ENCODE measurements around the gene TANC1.

The TANC1 gene

GRCh38 chr2:159106109-159106508 lies 137.7 kb downstream of the TANC1 start:
- H3K4me1 Mint-ChIP-seq, result no peaks in the 10 kb centered on the region
- no peaks in the 10 kb centered on the region for H3K36me3 Mint-ChIP-seq
- no peak for ATAC-seq
- H3K27me3 Mint-ChIP-seq, result no peaks in the 10 kb centered on the region
- H3K4me3 Mint-ChIP-seq, result no peak overlapping the region
- H3K27ac Mint-ChIP-seq, result no peak overlapping the region
- no peaks in the 10 kb centered on the region for H3K9me3 Mint-ChIP-seq

DNA sequence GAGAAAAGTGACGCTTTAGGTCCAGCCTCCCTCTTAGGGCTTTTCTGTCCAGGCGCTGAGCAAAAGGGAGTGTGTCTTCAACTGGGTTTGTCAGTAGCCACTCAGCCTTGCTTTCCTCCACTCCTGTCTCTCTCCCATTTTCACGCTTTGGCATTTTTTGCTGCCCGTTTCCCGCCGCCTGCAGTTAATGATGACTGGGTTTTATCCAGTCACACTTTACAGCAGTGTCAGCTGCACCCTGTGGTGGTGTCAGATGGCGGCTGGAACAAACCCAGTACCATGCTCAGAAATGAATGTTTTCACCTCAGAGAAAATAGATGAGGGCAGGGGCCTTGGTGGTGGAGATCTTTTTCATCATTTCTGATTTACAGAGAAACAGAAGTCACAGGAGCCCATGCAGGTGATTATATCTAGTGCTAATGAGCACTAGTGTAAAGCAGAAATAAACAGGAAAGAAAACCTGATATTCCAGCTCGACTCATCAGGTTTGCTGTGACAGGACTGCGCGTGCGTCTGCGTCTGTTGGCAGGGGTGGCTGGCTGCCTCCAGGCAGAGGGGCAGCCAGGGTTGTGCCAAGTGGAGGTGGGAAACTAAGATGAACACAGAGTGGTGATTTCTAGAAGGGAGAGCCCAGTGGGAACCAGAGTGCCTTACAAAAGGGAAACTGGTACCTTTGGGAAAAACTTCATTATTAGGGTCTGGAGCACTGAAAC lies 139.9 kb downstream of the TANC1 start:
- Mint-ChIP-seq H3K4me3 (no peak overlapping the region), H3K9me3 (no peaks in the 10 kb centered on the region), H3K36me3 (no peaks in the 10 kb centered on the region), H3K27me3 (peaks cover 10% of the 10 kb centered on the region), H3K27ac (no peak overlapping the region), H3K4me1 (no peaks in the 10 kb centered on the region)
- no peak for ATAC-seq

DNA sequence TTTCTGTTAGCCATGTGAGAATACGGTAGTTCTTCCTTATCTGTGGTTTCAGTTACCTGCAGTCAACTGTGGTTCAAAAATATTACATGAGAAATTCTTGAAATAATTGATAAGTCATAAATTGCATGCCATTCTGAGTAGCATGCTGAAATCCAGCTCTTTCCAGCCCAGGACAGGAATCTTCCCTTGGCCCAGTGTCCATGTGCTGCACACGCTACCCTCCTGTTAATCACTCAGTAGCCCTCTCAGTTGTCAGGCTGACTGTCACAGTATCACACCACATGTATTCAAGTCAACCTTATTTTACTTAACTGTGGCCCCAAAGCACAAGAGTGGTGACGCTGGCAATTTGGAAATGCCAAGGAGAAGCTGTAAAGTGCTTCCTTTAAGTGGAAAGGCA lies 141.1 kb downstream of the TANC1 start:
- peaks cover 13% of the 10 kb centered on the region for H3K27me3 Mint-ChIP-seq
- no peaks in the 10 kb centered on the region for H3K36me3 Mint-ChIP-seq
- no peak for ATAC-seq
- H3K4me1 Mint-ChIP-seq, result no peaks in the 10 kb centered on the region
- no peak overlapping the region for H3K27ac Mint-ChIP-seq
- no peaks in the 10 kb centered on the region for H3K9me3 Mint-ChIP-seq
- H3K4me3 Mint-ChIP-seq, result no peak overlapping the region

- no peaks in the 10 kb centered on the region for H3K4me1 Mint-ChIP-seq
- no peak overlapping the region for H3K27ac Mint-ChIP-seq
- no peaks in the 10 kb centered on the region for H3K36me3 Mint-ChIP-seq
- peaks cover 13% of the 10 kb centered on the region for H3K27me3 Mint-ChIP-seq
- ATAC-seq, result no peak
- H3K4me3 Mint-ChIP-seq, result no peak overlapping the region
- no peaks in the 10 kb centered on the region for H3K9me3 Mint-ChIP-seq
Observed at GRCh38 chr2:159110784-159111183, 142.3 kb downstream of the TANC1 start.

DNA sequence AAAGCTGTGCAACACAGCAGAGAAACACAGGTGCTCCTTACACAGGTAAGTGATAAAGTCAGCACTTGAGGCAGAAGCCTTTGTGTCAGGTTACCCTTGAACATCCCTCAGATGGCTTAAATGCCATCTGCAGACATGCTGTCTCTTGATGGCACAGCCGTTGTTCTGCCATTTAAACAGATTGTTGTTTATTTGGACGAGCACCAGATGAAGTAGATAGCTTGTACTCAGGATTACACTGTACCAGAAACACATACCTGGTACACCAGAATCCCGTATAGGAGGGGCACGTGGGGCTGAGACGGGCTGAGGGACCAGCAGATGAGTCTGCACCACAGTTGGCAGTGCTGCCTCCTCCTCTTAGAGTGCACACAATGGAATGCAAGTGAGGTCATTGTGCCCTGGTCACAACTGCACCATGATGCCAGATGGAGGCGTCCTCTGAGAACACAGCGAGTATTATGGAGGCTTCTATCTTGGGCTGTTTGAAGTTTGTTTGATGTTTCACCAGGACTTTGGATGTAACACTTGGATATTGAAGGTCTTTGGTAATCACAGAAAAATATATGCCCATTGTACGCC lies 143.0 kb downstream of the TANC1 start:
- Mint-ChIP-seq H3K27me3 (peaks cover 13% of the 10 kb centered on the region), H3K36me3 (no peaks in the 10 kb centered on the region), H3K9me3 (no peaks in the 10 kb centered on the region), H3K4me3 (no peak overlapping the region), H3K4me1 (no peaks in the 10 kb centered on the region), H3K27ac (no peak overlapping the region)
- ATAC-seq, result peak; percentile 10

DNA sequence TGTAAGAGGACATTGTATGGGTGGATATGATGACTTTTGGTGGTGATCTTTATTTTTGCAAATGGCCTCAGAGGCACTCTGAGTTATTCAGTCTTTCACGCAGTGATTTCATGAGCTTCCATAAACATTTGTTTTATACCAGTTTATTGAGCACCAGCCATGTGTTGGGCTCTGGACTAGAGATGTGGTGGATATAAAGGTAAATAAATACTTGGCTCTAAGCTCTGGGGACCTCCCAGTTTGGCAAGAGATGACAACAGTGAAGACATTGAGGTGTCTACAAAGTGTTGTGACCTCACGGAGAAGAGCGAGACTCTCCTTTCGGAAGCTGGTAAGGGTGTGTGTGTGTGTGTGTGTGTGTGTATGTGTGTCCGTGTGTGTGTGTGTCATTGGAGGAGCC lies 146.4 kb downstream of the TANC1 start:
- Mint-ChIP-seq H3K36me3 (no peaks in the 10 kb centered on the region), H3K9me3 (no peaks in the 10 kb centered on the region), H3K27me3 (peaks cover 13% of the 10 kb centered on the region), H3K4me3 (no peak overlapping the region), H3K4me1 (no peaks in the 10 kb centered on the region), H3K27ac (no peak overlapping the region)
- ATAC-seq, result no peak

DNA sequence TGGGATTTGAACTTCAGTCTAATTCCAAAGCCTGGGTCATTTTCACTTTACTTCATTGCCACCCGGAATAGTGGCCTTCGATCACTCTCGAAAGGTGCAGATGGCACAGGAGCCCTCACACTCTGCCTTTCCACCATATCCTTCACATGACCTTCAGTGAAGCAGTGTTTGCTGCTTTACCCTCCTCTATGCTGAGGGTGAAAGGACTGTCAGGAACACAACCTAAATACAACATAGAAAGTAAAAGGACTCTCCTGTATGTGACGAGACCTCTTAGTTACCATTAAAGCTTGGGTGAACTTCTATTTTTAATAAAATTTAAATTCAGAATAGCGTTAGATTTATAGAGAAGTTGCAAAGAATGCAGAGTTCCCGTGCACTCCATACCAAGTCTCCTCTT lies 148.5 kb downstream of the TANC1 start:
- Mint-ChIP-seq H3K9me3 (no peaks in the 10 kb centered on the region), H3K4me3 (no peak overlapping the region), H3K4me1 (no peaks in the 10 kb centered on the region), H3K27me3 (peaks cover 13% of the 10 kb centered on the region), H3K36me3 (no peaks in the 10 kb centered on the region), H3K27ac (no peak overlapping the region)
- no peak for ATAC-seq

GRCh38 chr2:159117658-159118057 lies 149.2 kb downstream of the TANC1 start:
- Mint-ChIP-seq H3K27ac (no peak overlapping the region), H3K4me3 (no peak overlapping the region), H3K4me1 (no peaks in the 10 kb centered on the region), H3K9me3 (no peaks in the 10 kb centered on the region), H3K27me3 (peaks cover 10% of the 10 kb centered on the region), H3K36me3 (no peaks in the 10 kb centered on the region)
- ATAC-seq, result no peak

DNA sequence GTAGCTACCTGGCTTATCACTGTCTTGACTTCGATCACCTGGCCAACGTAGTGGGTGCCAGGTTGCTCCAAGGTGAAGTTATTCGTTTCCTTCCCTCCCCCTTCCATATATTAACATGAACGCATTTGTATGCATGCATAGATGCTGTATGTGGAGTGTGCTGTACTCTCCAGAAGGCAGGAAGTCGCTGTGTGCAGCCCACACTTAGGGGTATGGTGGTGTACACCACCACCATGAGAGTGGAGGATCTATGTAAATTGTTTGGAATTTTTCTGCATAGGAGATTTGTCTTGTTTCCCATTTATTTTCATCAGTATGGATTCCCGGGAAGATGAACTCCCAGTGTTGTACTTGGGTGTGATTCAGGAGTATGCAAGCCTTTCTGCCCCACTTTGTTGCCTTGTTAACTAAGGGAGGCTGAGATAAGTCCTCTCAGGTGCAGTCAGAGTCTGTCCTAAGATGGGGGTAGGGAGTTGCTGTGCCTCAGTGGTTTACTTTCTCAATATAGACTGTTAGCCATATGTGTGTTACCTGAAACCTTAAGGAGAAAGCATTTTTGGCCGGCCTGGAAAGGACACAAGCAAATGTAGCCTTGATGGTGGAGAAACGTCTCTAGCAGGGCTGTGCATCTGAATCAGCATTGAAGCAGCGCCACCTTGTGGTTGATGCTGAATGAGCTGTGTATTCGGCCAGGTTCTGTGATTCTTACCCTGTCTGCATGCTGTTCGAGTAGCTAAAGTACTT lies 149.8 kb downstream of the TANC1 start:
- H3K27me3 Mint-ChIP-seq, result peaks cover 3% of the 10 kb centered on the region

DNA sequence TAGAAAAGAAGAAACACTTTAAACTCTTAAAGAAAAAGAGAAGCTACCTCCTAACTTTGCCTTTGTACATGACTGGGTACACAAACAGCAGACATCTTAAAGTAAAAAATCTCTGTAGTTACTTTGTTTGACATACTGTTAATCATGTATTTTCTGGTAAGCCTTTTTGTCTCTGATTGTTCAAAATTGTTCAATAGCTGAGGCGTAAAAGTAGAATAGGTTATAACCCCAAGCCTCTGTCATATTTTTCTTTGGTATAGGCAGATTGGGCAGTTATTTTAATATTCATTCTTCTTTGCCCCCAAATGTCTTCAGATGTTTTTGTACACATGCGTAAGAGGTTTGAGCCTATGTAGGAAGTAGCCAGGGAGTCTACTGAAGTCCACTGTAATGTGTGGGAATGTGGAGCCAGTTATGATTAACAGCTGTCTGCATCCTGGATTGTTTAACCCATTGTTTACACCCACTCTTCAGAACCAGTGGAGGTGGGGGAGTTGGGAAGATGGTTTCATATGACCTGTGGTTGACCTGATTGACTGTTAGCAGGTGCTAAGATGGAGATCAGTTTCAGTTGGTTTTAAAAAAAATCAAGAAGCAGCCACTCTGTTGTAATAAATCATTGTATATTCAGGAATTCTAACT lies 150.5 kb downstream of the TANC1 start:
- ATAC-seq, result no peak
- no peaks in the 10 kb centered on the region for H3K36me3 Mint-ChIP-seq
- H3K9me3 Mint-ChIP-seq, result no peaks in the 10 kb centered on the region
- H3K4me1 Mint-ChIP-seq, result peaks cover under 1% of the 10 kb centered on the region
- H3K4me3 Mint-ChIP-seq, result no peak overlapping the region
- no peaks in the 10 kb centered on the region for H3K27me3 Mint-ChIP-seq
- H3K27ac Mint-ChIP-seq, result no peak overlapping the region

More for the DNA sequence above, 149.8 kb downstream of the TANC1 start:
- Mint-ChIP-seq H3K4me1 (no peaks in the 10 kb centered on the region), H3K27ac (no peak overlapping the region), H3K36me3 (no peaks in the 10 kb centered on the region), H3K4me3 (no peak overlapping the region), H3K9me3 (no peaks in the 10 kb centered on the region)
- ATAC-seq, result peak; percentile 73

DNA sequence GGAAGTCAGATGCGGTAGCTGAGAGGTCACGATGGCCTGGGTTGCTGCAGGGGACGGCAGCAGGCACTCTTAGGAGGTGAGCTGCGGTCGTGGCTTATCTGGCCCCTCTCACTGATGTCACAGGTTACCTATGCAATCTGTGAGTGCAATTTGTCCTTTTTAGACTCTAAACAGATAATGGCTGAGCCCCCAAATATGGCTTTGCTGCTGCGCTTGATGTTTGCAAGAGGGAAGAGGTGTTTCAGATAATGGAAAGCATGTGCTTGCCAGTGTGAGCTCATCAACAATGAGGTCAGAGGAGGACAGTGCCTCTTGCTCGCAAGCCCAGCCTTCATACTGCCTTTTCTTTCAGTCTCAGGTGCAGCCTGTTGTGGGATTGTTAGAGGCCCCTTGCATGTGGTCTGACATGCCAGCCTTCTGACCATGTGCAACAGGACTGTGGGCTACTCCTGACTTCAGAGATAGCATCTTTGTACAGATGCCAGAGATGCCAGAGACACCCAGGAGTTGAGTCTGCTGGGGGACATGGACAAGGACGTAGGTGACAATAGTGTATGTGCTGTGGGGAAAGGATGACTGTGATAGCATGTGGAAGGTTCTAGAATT lies 151.3 kb downstream of the TANC1 start:
- Mint-ChIP-seq H3K36me3 (no peaks in the 10 kb centered on the region), H3K4me3 (no peak overlapping the region), H3K27ac (no peak overlapping the region), H3K27me3 (no peaks in the 10 kb centered on the region), H3K4me1 (peaks cover 9% of the 10 kb centered on the region), H3K9me3 (no peaks in the 10 kb centered on the region)
- ATAC-seq, result no peak

DNA sequence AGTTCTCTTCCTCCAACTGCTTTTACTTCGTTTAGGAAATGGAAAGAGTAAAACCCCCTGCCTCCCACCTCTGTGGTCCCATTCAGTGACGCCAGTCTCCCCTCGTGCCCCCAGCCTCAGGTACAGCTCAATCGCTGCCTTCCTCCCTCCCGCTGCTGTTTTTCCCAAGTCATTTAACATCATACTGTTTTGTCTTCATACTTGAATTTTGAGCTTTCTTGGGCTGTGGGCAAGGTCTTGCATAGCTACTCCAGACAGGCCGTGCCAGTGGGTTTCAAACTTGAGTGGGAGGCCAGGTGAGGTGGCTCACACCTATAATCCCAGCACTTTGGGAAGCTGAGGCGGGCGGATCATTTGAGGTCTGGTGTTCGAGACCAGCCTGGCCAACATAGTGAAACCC lies 155.3 kb downstream of the TANC1 start:
- ATAC-seq, result no peak
- Mint-ChIP-seq H3K4me1 (peaks cover 10% of the 10 kb centered on the region), H3K27ac (peak overlapping the region; percentile 0), H3K27me3 (no peaks in the 10 kb centered on the region), H3K4me3 (no peak overlapping the region), H3K9me3 (no peaks in the 10 kb centered on the region), H3K36me3 (no peaks in the 10 kb centered on the region)

- peaks cover 10% of the 10 kb centered on the region for H3K4me1 Mint-ChIP-seq
- H3K36me3 Mint-ChIP-seq, result no peaks in the 10 kb centered on the region
- ATAC-seq, result no peak
- no peaks in the 10 kb centered on the region for H3K9me3 Mint-ChIP-seq
- peak overlapping the region; percentile 0 for H3K27ac Mint-ChIP-seq
- H3K27me3 Mint-ChIP-seq, result no peaks in the 10 kb centered on the region
- H3K4me3 Mint-ChIP-seq, result no peak overlapping the region
Observed at GRCh38 chr2:159124441-159124911, 156.0 kb downstream of the TANC1 start.

DNA sequence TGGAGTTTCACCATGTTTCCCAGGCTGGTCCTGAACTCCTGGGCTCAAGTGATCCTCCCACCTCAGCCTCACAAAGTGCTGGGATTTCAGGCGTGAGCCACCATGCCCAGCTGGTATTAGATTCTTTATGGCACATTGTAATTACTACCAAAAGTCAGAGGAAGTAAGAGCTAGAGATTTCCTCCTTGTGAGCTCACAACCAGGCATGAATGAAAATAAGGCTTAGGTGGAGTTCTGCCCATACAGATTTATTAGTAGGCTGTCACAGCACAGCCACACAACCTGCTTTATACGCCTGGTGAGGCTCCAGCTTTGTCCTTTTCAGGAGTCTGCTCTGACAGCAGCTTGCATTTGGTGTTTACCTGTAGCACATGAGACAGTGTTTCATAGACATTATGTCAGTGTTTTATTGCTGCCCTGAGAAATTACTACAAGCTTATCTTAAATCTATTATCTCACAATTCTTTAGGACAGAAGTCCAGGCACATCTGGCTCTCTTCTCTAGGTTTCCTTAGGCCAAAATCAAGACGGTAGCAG lies 156.6 kb downstream of the TANC1 start:
- no peak for ATAC-seq
- H3K4me3 Mint-ChIP-seq, result no peak overlapping the region
- no peak overlapping the region for H3K27ac Mint-ChIP-seq
- H3K4me1 Mint-ChIP-seq, result peaks cover 10% of the 10 kb centered on the region
- no peaks in the 10 kb centered on the region for H3K27me3 Mint-ChIP-seq
- no peaks in the 10 kb centered on the region for H3K9me3 Mint-ChIP-seq
- no peaks in the 10 kb centered on the region for H3K36me3 Mint-ChIP-seq

DNA sequence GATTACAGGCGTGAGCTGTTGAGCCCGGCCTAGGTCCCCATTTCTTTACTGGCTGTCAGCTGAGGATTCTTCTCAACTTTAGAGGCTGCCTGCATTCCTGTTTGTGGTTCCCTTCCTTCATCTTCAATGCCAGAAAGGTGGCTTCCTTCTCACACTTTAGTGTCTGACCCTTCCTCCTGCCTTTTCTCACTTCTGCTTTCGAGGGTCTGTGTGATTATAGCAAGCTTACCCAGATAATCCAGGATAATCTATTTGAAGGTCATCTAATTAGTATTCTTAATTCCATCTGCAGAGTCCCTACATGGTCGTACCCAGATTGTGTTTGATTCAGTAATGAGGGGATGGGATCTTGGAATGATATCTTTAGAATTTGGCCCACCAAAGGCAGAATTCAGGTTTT lies 157.4 kb downstream of the TANC1 start:
- H3K4me3 Mint-ChIP-seq, result no peak overlapping the region
- no peak for ATAC-seq
- no peaks in the 10 kb centered on the region for H3K36me3 Mint-ChIP-seq
- no peaks in the 10 kb centered on the region for H3K27me3 Mint-ChIP-seq
- H3K9me3 Mint-ChIP-seq, result no peaks in the 10 kb centered on the region
- H3K4me1 Mint-ChIP-seq, result peaks cover 10% of the 10 kb centered on the region
- H3K27ac Mint-ChIP-seq, result no peak overlapping the region
